GM10266 (cell line): Measurements from ENCODE around the gene NMBR.
"Not testable (repeated sequence)": the region's sequence is repeated elsewhere in the genome, so short reads cannot be mapped to it uniquely, and the experiment has no call there.

Experiments used
- DNase-seq: peaks from one replicate; pipeline ENCODE4 v3.0.0; 2012; ENCODE audit errors: extremely low spot score
- TF ChIP-seq, protein P1 (sequence below): IDR thresholded peaks from 2 replicates; pipeline ENCODE4 v1.5.1; 2012; ENCODE audit warnings: mild to moderate bottlenecking, low read depth; ENCODE audit not compliant: control insufficient read depth, insufficient read depth; ENCODE audit errors: missing control alignments

The NMBR gene

DNA sequence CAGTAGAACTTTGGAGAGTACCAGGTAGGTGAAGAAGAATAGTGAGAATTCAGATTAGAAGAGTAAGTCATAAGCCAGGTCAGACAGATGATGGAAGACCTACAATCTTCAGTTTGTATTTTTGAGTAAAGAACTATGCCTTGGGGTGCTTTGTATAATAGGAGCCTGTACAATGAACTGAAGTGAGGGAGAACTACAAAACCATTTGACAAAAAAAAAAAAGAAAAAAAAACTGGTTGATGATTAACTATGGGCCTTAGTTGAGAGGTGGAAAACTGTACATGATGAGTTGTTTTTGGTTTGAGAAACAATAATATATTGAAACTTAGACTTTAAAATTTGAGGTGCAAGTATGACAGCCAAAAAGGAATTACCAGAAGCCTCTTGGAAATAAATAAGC is 25.8 kb upstream of the NMBR start:
- DNase-seq, result no peak
- TF ChIP-seq, protein P1, sequence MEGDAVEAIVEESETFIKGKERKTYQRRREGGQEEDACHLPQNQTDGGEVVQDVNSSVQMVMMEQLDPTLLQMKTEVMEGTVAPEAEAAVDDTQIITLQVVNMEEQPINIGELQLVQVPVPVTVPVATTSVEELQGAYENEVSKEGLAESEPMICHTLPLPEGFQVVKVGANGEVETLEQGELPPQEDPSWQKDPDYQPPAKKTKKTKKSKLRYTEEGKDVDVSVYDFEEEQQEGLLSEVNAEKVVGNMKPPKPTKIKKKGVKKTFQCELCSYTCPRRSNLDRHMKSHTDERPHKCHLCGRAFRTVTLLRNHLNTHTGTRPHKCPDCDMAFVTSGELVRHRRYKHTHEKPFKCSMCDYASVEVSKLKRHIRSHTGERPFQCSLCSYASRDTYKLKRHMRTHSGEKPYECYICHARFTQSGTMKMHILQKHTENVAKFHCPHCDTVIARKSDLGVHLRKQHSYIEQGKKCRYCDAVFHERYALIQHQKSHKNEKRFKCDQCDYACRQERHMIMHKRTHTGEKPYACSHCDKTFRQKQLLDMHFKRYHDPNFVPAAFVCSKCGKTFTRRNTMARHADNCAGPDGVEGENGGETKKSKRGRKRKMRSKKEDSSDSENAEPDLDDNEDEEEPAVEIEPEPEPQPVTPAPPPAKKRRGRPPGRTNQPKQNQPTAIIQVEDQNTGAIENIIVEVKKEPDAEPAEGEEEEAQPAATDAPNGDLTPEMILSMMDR, result no peak

DNA sequence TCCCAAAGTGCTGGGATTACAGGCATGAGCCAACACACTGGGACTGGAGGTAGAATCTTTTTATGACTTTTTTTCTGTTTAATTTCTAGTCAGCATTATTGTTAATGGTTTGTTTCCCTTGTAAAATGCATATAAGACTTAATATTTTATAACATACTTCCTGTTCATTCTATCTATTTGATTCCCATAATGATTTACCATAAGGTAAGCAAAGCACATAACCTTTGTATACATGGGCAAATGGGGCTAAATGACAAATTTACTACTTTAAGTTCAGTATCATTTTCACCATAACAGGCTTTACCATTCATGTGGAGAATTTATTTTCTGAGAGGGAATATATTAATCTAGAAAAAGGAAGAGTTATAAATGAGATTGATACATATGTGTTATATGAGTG is 24.4 kb upstream of the NMBR start:
- DNase-seq, result no peak
- TF ChIP-seq, protein P1, result no peak

- DNase-seq, result no peak
- TF ChIP-seq, protein P1, result no peak
Observed at GRCh38 chr6:142167486-142167885, 20.6 kb upstream of the NMBR start.

DNA sequence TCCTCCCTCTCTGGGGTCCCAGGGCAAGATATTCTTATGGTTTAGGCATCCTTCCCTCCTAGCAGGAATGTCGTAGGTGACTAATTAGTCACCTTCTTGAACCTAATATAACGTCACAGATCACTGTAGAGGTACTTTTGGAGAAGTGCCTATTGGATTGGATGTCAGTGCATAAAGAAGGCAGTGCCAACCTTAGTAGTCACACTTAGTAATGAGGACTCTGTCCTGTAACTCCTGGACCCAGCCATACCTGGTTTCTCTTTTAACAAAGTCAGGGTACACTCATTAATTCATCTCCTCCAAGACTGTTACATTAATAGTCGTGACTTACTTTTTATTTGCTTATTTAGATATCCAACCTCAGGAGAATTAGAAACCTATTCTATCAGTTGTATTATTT is 20.1 kb upstream of the NMBR start:
- DNase-seq, result no peak
- TF ChIP-seq, protein P1, result no peak

GRCh38 chr6:142165227-142165626 is 18.3 kb upstream of the NMBR start:
- no peak for DNase-seq
- TF ChIP-seq, protein P1, result no peak

DNA sequence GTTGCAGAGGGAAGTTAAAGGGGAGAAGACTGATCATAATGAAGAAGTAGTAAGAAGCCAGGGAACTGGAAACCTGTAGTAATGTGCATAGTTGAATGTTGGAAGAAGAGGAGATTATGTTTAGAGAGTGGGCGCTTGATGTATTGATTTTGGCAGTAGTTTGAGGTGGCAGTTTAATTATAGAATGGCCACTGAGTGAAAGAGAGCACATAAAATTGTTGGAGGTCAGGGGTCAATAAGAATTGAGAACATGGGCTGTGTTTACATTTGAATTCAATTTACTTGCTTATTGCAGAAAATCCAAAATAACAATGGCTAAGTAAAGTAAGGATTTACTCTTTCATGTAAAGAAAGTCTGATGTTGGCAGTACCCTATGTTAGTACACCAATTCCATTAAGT is 15.9 kb upstream of the NMBR start:
- no peak for DNase-seq
- TF ChIP-seq, protein P1, result no peak

GRCh38 chr6:142156758-142157068 is 9.8 kb upstream of the NMBR start:
- not testable (repeated sequence) for DNase-seq
